NT2/D1 (cell line): ENCODE data around the gene ARSI.

ENCODE experiments used
- DNase-seq: peaks from one replicate; pipeline ENCODE4 v3.0.0-alpha.2; 2011; ENCODE audit warnings: low read depth, low spot score
- H3K27me3 ChIP-seq: 2 replicates; pipeline ENCODE4 v1.6.0; 2011; ENCODE audit warnings: mild to moderate bottlenecking; ENCODE audit not compliant: insufficient read length, insufficient read depth
- H3K36me3 ChIP-seq: 2 replicates; pipeline ENCODE4 v1.6.1; 2011; ENCODE audit warnings: mild to moderate bottlenecking, low read length, mixed read lengths; ENCODE audit not compliant: insufficient read depth, insufficient read length
- H3K4me1 ChIP-seq: 2 replicates; pipeline ENCODE4 v1.5.1; 2011; ENCODE audit not compliant: insufficient read depth, insufficient read length
- H3K4me3 ChIP-seq: 2 replicates; pipeline ENCODE4 v1.5.1; 2011; ENCODE audit warnings: low read depth; ENCODE audit not compliant: insufficient read length
- H3K9ac ChIP-seq: 2 replicates; pipeline ENCODE4 v1.6.0; 2011; ENCODE audit warnings: low read depth; ENCODE audit not compliant: insufficient read length
- H3K9me3 ChIP-seq: 2 replicates; pipeline ENCODE4 v1.5.1; 2011; ENCODE audit warnings: mild to moderate bottlenecking, low read length; ENCODE audit not compliant: insufficient read depth
- SUZ12 ChIP-seq: IDR thresholded peaks from 2 replicates; pipeline ENCODE4 v1.6.1; 2011; ENCODE audit not compliant: insufficient read length, insufficient read depth; ENCODE audit errors: extremely low read depth
- YY1 ChIP-seq: IDR thresholded peaks from 2 replicates; pipeline ENCODE4 v1.6.1; 2011; ENCODE audit not compliant: insufficient read length, insufficient read depth
- ZNF274 ChIP-seq: IDR thresholded peaks from 2 replicates; pipeline ENCODE4 v1.6.1; 2011; ENCODE audit warnings: mild to moderate bottlenecking, low read depth, low read length

ARSI gene

GRCh38 chr5:150270541-150271295 is 32.0 kb downstream of the ARSI start:
- Histone ChIP-seq H3K9ac (no peak overlapping the region), H3K4me3 (no peak overlapping the region), H3K36me3 (no peaks in the 10 kb centered on the region), H3K9me3 (no peaks in the 10 kb centered on the region), H3K27me3 (no peaks in the 10 kb centered on the region), H3K4me1 (peaks cover 7% of the 10 kb centered on the region)
- TF ChIP-seq YY1 = no peak
- TF ChIP-seq SUZ12 = no peak
- no peak for TF ChIP-seq ZNF274
- no peak for DNase-seq

GRCh38 chr5:150266871-150267291 is 35.8 kb downstream of the ARSI start:
- Histone ChIP-seq H3K27me3 (no peaks in the 10 kb centered on the region), H3K4me1 (peaks cover 19% of the 10 kb centered on the region), H3K9me3 (no peaks in the 10 kb centered on the region), H3K36me3 (no peaks in the 10 kb centered on the region), H3K4me3 (no peak overlapping the region), H3K9ac (no peak overlapping the region)
- DNase-seq = no peak
- TF ChIP-seq YY1 = no peak
- no peak for TF ChIP-seq ZNF274
- no peak for TF ChIP-seq SUZ12

DNA sequence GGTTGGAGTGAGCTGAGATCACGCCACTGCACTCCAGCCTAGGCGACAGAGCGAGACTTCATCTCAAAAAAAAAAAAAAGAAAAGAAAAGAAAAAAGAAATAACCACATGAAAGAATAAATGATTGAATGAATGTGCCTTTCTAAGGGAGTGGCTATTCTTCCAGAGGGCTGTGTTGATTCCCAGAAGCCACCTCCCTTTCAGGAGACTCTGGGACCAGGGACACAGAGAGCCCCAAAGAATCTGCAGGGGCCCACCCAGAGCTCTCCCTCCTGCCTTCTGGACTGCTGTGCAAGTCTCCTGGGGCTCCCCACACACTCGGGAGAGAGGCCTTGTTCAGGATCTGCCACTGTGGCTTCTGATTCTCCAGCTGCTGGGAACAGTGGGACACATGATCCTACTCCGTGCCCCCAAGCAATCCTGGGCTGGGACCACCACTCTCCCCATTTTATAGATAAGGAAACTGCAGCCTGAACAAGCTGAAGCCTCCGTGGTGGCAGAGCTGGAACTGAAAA is 36.8 kb downstream of the ARSI start:
- no peaks in the 10 kb centered on the region for H3K9me3 ChIP-seq
- H3K4me1 ChIP-seq = peaks cover 16% of the 10 kb centered on the region
- no peak overlapping the region for H3K4me3 ChIP-seq
- no peak overlapping the region for H3K9ac ChIP-seq
- TF ChIP-seq YY1 (no peak), SUZ12 (no peak), ZNF274 (no peak)
- H3K27me3 ChIP-seq = no peaks in the 10 kb centered on the region
- H3K36me3 ChIP-seq = no peaks in the 10 kb centered on the region
- DNase-seq = no peak

- Histone ChIP-seq H3K9ac (no peak overlapping the region), H3K4me3 (no peak overlapping the region), H3K4me1 (peaks cover 14% of the 10 kb centered on the region), H3K9me3 (no peaks in the 10 kb centered on the region), H3K36me3 (no peaks in the 10 kb centered on the region), H3K27me3 (no peaks in the 10 kb centered on the region)
- TF ChIP-seq SUZ12 (no peak), YY1 (no peak), ZNF274 (no peak)
- DNase-seq = no peak
Measured at GRCh38 chr5:150264667-150265603, 37.8 kb downstream of the ARSI start.

- no peaks in the 10 kb centered on the region for H3K36me3 ChIP-seq
- no peaks in the 10 kb centered on the region for H3K27me3 ChIP-seq
- H3K9me3 ChIP-seq = no peaks in the 10 kb centered on the region
- peaks cover 12% of the 10 kb centered on the region for H3K4me1 ChIP-seq
- no peak for DNase-seq
- no peak overlapping the region for H3K9ac ChIP-seq
- no peak overlapping the region for H3K4me3 ChIP-seq
- TF ChIP-seq YY1 (no peak), ZNF274 (no peak), SUZ12 (no peak)
Measured at GRCh38 chr5:150263801-150264621, 38.7 kb downstream of the ARSI start.

DNA sequence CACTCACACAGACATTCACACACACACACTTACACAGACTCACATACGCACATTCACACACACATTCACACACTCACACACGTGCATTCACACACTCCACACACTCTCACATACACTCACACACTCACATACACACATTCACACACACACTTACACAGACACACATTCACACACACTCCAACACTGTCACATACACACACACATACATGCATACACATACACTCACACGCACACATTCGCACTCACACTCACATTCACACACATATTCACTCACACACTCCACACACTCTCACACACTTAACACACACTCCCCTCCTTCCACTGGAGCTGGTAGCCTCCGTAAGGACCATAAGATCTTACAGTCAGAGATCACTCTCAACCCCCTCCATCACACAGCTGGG is 39.3 kb downstream of the ARSI start:
- TF ChIP-seq YY1 (no peak), SUZ12 (no peak), ZNF274 (no peak)
- peaks cover 12% of the 10 kb centered on the region for H3K4me1 ChIP-seq
- H3K9ac ChIP-seq = no peak overlapping the region

DNA sequence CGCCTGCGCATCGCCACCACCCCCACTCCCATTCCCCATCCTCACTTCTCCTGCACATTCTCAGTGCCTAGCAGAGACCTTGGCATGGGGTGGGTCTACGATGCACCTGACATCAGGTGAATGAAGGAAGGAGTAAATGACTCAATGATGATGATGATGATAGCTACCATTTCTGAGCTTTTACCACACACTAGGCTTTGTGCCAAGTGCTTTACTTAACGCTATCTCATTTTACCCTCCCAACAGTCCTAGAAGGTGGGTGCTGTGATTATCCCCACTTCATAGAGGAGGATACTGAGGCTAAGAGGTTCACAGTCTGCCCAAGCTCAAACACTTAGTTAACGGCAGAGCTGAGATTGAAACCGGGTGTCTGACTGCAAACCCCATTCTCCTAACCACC is 40.2 kb downstream of the ARSI start:
- Histone ChIP-seq H3K9me3 (no peaks in the 10 kb centered on the region), H3K9ac (no peak overlapping the region), H3K4me3 (no peak overlapping the region), H3K4me1 (peaks cover 12% of the 10 kb centered on the region), H3K36me3 (no peaks in the 10 kb centered on the region), H3K27me3 (no peaks in the 10 kb centered on the region)
- no peak for DNase-seq
- TF ChIP-seq SUZ12 (no peak), YY1 (no peak), ZNF274 (no peak)

More for the DNA sequence above, 39.3 kb downstream of the ARSI start:
- no peak overlapping the region for H3K4me3 ChIP-seq
- DNase-seq = no peak
- H3K36me3 ChIP-seq = no peaks in the 10 kb centered on the region
- H3K9me3 ChIP-seq = no peaks in the 10 kb centered on the region
- H3K27me3 ChIP-seq = no peaks in the 10 kb centered on the region
